ENCODE measurements around the gene DYNC1H1.
A peak's percentile ranks its signal among the peaks of the same experiment; 100 is the strongest.

The DYNC1H1 gene

DNA sequence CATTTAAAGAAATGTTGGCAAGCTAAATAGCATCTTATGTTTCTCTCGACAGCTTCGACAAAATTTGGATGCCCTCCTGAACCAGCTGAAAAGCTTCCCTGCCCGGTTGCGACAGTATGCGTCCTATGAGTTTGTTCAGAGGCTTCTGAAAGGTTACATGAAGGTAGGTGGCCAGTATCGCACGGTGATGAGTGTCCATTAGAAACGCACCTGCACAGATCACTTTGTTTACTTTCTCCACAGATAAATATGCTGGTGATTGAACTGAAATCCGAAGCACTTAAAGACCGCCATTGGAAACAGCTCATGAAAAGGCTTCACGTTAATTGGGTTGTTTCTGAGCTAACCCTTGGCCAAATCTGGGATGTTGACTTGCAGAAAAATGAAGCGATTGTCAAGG is 36.5 kb downstream of the DYNC1H1 start:
- no peak for DNase-seq (ENCODE audit: low read depth)

DNA sequence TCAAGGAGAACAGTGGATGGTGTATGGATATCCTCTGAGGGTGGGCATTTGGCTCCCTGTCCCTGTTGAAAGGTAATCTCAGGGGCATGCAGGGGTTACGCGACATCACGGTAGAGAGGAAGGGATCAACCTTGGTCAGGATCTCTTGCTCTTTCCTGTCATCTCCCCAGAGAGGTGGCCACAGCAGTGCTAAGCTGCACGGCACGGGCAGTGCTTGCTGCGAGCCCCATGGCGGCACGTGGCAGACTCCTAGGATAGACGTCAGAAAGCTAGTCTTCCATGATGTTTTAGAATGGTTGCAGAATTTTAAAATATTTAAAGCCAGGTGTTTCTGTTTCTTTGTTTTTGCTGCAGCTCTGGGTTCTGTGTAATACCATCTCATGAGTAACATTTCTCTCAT is 41.0 kb downstream of the DYNC1H1 start:
- no peak for DNase-seq (ENCODE audit: low read depth)

DNA sequence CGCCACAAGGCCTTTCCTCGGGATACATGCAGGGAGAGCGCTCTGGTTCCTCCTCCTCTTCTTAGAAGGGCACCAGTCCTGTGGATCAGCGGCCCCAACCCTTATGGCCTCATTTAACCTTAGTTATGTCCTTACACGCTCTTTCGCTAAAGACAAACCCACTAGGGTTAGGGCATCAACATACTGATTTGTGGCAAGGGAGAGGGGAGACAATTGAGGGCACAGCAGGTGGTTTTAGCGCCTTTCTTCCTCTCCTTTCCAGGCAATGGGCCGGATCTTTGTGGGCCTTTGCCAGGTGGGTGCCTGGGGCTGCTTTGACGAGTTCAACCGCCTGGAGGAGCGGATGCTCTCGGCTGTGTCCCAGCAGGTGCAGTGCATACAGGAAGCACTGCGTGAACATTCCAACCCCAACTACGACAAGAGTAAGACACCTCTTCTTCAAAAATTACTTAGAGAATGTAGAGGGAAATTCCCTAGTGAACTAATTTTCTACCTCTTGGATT is 43.6 kb downstream of the DYNC1H1 start:
- DNase-seq (ENCODE audit: low read depth), result no peak

DNA sequence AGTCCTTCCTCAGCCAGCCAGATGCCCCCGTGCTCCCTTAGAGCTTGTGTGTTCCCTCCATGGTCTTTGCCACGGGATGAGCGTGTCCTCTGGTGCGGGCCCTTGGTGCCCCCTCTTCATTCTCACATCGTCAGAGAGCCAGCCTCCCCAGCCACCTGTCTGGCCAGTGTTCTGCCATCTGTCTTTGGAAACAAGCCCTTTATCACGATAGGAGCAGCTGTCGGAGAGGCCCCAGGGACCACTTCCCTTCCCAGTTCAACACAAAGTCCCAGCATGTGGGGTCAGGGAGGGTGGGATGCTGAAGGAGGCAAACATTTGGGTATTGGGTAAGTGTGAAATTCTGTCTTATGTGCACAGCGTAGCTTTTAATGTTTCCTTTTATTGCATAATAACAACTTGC is 44.5 kb downstream of the DYNC1H1 start:
- no peak for DNase-seq (ENCODE audit: low read depth)

DNA sequence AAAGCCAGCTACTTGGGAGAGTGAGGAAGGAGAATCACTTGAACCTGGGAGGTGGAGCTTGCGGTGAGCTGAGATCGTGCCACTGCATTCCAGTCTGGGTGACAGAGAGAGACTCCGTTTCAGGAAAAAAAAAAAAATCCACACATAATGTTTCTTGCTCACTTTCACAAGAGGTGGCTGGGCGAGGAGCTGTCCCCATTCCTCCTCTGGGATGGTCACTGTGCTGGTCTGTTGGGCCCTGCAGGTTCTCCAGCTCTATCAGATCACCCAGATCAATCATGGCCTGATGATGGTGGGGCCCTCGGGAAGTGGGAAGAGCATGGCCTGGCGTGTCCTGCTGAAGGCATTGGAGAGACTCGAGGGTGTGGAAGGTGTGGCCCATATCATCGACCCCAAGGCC is 47.3 kb downstream of the DYNC1H1 start:
- no peak for DNase-seq (ENCODE audit: low read depth)

DNA sequence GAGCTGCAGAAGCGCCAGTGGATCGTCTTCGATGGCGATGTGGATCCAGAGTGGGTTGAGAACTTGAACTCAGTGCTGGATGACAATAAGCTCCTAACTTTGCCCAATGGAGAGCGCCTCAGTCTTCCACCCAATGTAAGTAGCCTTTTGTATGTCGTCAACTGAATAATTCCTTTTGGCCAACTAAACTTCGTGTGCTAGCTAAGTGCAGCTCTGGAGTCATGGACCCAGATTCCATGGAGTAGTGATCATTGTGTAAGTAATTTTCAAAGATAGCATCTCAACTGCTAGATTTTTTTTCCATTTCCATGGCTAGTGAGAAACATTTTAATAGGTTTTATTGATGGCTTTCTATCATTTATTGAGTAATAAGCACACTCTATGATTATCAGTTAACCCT is 48.0 kb downstream of the DYNC1H1 start:
- DNase-seq (ENCODE audit: low read depth), result no peak

DNA sequence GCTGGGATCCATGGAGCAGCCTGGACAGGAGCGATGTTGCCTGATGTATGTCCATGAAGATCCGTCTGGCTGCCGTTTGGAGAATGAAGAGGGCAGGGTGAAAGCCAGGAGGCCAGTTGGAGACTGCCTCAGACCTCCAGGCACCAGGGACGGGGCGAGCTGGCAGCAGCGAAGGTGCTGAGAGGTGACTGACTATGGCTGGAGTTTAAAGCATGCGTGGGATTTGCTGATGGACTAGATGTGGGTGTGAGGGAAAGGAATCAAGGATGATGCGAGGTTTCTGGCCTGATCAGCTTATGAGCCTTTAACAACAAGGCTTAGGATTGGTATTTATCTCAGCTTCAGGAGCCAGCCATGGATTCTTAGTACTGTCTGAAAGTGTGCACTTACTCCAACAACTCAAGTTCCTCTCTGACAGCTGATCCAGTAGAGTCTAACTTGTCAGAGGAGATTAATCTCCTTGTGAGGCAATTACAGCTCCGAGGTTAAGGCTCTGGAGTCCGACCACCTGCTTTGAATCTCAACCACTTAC is 49.4 kb downstream of the DYNC1H1 start:
- DNase-seq (ENCODE audit: low read depth), result no peak

DNA sequence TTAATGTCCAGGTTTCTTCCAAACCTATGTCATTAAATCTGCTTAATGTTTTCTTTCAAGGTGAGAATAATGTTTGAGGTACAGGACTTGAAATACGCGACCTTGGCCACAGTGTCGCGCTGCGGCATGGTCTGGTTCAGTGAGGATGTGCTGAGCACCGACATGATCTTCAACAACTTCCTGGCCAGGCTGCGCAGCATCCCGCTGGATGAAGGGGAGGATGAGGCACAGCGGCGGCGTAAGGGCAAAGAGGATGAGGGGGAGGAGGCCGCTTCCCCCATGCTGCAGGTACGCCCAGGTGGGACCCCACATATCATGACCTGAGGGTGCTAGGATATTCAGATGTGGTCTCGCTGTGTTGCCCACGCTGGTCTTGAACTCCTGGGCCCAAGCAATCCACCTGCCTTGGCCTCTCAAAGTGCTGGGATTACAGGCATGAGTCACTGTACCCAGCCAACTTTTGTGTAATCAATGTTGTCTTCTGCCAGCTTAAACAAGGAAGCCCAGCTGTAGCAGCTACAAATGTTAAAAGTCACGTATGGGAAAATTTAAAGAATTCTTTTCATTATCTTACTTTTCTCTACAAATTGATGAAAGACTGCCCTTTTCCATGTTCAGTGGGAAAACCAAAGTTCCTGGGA is 50.8 kb downstream of the DYNC1H1 start:
- no peak for DNase-seq (ENCODE audit: low read depth)

DNA sequence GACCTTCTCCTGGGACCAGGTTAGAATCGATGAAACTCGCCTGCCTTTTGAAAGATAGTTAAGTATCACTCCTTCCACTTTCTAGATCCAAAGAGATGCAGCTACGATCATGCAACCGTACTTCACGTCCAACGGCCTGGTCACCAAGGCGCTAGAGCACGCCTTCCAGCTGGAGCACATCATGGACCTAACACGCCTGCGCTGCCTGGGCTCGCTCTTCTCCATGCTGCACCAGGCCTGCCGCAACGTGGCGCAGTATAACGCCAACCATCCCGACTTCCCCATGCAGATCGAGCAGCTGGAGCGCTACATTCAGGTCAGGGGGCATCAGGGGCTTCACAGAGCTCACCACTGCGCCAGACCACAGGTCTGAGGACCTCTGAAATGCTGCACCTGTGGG is 51.4 kb downstream of the DYNC1H1 start:
- no peak for DNase-seq (ENCODE audit: low read depth)

DNA sequence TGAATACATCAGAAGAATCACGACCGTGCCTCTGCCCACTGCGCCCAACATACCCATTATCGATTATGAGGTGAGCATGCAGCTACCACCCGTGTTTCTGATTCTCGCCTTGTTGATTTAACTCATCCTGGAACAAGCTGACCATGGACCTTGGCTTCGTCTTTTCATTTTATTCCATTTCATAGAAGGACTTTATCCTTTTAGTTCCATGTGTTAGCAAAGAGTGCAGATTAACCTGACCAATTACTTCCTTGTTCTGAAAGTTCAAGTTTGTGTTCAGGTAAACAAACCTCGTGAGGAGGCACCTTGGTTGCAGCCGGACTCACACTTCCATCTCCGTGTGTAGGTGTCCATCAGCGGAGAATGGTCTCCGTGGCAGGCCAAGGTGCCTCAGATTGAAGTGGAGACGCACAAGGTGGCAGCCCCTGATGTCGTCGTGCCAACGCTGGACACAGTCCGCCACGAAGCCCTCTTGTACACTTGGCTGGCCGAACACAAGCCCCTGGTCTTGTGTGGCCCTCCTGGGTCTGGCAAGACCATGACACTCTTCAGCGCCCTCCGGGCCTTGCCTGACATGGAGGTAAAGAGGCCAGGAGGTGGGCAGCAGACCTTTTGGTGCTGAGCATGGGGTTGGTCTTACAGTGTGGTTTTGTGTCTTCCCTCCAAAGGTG is 52.2 kb downstream of the DYNC1H1 start:
- DNase-seq (ENCODE audit: low read depth), result no peak

DNA sequence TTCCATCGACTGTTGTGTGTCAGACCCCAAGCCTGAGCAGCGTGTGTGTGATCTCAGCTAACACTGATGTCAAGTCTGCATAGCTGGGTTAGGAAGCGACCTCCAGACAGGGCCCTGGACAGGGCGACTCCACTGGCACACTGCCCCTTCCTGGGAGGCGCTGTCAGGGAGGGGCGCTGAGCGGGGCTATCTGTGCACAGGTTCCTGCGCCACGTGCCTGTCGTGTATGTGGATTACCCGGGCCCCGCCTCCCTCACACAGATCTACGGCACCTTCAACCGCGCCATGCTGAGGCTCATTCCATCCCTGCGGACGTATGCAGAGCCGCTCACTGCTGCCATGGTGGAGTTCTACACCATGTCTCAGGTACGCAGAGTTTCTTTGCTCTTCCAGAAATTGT is 53.9 kb downstream of the DYNC1H1 start:
- DNase-seq (ENCODE audit: low read depth), result no peak

DNA sequence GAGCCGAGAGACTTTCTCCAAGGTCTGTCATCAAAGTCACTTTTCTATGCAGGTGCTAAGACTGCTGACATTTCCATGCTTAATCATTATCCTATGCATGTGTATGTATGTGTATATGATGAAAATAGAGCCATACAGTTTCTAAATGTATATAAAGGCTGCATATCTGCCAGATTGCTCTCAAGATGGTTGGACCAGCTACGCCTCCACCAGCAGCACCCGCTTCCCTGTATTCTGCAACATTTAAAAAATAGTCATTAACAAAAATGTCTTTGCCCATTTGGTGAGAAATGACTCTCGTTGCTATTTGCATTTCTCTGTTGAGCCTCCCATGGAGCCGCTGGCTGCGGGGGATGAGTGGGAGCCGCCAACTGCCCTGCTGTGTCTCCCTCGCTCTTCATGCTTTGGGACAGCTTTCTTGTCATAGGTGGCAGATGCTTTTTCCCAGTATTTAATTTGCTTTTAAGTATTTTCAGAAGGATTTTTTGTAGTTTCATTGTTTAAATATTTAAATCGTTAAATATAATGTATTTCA is 54.7 kb downstream of the DYNC1H1 start:
- no peak for DNase-seq (ENCODE audit: low read depth)

DNA sequence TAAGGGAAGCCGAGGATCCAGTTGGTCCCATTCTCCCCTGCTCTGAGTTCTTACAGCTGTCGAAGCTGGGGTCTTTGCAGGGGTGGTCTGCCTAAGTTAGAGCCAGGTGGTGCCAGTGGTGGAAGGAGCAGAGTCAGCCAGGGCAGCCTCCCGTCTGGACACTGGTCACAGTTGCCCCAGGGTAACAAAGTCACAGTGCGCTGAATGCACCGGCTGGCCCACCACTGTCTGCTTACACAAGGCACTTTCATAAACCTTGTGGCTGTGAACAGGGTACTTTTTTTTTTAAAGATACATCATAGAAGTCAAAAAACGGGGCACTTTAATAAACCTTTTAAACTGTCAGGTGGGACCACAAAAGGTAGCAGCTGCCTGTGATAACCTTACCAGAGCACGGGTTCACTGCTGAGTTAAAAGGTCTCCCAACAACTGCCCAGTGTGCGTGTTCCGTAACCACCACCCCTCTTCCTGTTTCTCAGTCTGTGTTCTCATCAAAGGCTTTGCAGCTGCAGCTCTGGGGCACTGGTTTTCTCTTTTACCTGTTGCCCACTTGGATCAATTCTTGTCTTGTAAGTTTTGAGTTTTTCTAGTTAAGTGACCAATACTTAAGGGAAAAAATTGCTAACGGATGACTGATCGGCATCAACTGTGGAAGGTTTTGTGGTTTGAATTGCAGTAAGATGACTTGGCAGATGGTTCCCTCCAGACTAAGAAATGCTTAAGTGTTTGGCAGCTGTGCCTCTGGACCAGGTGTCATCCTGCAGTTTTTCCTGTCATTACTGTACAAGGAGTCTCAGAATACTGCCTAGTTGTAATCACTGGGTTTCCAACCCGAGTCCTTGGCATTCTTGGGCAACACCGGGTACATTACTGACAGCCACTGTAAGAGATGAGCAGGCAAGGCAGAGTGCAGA is 55.9 kb downstream of the DYNC1H1 start:
- DNase-seq (ENCODE audit: low read depth), result peak; percentile 9

DNA sequence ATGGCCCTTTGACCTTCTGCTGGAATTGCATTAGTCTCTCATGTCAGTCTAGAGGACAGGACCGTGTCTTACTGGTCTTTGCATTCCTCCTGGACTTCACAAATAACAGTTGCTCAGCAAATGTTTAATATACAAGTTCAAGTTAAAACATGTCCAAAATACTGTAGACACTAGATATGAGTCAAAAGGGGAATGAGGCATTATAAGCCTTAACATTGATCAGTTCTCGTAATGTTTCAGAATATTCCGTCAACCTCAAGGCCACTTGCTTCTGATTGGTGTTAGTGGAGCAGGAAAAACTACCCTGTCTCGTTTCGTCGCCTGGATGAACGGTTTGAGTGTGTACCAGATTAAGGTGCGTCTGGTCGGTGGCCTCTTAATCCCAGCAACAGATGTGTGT is 62.6 kb downstream of the DYNC1H1 start:
- DNase-seq (ENCODE audit: low read depth), result no peak

DNA sequence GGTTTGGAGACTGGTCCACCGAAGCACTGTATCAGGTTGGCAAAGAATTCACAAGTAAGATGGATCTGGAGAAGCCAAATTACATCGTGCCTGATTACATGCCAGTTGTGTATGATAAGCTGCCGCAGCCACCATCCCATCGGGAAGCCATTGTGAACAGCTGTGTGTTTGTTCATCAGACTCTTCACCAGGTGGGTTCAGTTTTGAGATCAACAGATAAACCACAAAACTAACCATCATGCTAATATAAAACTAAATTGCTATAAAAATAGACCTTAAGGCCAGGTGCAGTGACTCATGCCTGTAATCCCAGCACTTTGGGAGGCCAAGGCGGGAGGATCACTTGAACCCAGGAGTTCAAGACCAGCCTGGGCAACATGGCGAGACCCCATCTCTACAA is 63.6 kb downstream of the DYNC1H1 start:
- no peak for DNase-seq (ENCODE audit: low read depth)

DNA sequence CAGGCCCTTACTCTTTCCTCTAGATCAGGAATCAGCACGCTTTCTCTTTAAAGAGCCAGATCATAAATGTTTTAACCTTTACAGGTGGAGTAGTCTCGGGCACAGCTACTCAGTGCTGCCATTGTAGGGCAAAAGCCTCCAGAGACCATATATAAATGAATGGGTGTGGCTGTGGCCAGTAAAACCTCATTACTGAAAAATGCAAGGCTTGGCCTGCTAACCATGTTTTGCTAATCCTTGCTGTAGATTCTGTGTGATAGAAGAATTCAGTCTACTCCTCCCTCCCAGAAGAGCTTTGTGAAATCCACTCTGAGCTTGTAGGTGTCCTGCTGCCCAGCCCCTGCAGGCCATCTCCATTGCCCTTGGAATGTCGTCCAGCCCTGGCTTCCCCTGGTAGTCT is 64.4 kb downstream of the DYNC1H1 start:
- DNase-seq (ENCODE audit: low read depth), result peak; percentile 35

DNA sequence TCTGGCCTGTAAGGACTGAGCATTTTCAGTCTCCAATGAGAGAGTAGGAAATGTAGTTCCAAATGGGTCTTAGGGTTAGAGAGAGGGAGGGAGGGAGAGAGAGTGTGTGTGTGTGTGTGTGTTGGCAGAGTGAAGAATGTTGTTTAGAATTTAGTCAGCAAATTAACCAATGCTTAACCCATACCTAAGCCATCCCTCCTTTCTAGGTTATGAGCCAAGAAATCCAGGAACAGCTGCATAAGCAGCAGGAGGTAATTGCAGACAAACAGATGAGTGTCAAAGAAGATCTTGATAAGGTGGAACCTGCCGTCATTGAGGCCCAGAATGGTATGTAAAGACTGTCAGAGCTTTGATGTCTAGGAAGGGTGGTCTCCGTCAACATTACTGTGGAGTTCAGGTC is 65.6 kb downstream of the DYNC1H1 start:
- DNase-seq (ENCODE audit: low read depth), result no peak

DNA sequence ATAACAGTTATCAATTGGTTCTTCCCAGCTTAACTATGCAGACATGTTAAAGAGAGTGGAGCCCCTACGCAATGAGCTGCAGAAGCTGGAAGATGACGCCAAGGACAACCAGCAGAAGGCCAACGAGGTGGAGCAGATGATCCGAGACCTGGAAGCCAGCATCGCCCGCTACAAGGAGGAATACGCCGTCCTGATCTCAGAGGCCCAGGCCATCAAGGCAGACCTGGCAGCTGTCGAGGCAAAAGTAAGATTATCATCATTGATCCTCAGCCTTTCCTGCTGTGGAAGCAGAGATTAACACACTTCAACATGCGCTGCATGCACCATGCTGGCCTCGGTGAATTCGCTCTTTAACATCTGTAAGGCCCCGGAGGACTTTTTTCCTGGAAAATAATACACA is 68.9 kb downstream of the DYNC1H1 start:
- no peak for DNase-seq (ENCODE audit: low read depth)

DNA sequence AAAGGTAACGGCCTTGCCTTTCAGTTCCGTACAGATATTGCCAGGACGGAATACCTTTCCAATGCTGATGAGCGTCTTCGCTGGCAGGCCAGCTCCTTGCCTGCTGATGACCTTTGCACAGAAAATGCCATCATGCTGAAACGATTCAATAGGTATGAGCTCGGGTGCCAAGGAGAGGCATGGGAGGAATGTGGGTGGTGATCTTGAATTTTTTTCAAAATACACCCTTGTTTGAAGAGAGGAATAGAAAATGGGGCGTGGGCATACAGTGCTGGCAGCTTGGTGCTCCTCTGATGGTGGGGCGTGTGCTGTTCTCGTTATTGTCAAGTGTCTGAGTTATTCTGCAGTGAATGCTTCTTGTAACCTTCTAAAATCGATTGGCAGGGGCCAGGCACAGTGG is 69.9 kb downstream of the DYNC1H1 start:
- no peak for DNase-seq (ENCODE audit: low read depth)

DNA sequence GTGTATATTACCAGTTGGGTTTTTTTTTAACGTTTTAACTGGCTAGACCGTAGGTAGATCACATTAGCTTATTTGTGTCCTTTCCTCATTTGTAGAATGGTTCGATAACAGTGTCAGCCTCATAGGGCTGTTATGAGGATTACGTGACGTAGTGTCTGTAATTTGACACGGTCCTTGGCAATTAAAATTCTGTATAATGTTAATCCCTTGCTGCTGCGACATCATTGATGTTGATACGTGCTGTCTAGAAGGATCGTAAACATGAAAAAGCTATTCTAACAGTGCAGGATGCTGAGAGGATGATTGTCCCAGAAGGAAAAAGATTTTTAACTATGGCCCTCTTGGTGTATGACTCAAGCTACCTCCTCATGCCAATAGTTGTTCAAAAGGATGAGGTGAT is 71.5 kb downstream of the DYNC1H1 start:
- no peak for DNase-seq (ENCODE audit: low read depth)

DNA sequence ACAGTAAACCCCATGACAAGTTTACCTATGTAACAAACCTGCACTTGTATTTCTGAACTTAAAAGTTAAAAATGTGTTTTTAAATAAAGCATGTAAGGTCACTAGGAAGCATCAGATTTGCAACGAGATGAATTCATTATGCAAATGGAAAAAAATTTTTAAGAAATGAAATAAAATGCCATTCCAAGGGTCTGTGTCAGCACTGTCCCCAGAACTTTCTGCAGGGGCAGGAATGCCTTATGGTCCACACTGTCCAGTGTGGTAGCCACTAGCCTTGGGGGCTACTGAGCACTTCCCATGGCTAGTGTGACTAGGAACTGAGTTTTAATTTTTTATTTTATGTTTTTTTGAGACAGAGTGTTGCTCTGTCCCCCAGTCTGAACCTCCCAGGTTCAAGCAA is 73.3 kb downstream of the DYNC1H1 start:
- DNase-seq (ENCODE audit: low read depth), result no peak

DNA sequence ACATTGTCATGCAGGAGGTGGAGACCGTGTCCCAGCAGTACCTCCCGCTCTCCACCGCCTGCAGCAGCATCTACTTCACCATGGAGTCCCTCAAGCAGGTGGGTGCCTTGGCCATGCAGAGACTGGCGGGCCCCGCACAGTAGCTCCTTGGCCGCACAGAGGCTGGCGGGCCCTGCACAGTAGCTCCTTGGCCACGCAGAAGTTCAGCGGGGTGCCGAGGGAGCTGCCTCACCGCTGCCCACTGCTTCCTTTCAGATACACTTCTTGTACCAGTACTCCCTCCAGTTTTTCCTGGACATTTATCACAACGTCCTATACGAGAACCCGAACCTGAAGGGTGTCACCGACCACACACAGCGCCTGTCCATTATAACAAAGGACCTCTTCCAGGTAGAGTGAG is 74.8 kb downstream of the DYNC1H1 start:
- DNase-seq (ENCODE audit: low read depth), result no peak
